ENCODE data around the gene ST7.

Gene ST7

GRCh38 chr7:117157241-117158209 lies 204.2 kb downstream of the ST7 start:
- Histone ChIP-seq H3K4me2 (ENCODE audit: low read depth, low read length, poor library complexity, severe bottlenecking) (no peak overlapping the region), H2AFZ (ENCODE audit: low read length) (no peak overlapping the region), H3K9me2 (replicated peaks; ENCODE audit: low read depth, low read length) (no peaks in the 10 kb centered on the region), H3F3A (ENCODE audit: low read depth) (no peaks in the 10 kb centered on the region), H3K79me2 (ENCODE audit: insufficient read depth, low read length) (no peaks in the 10 kb centered on the region), H3K9me3 (ENCODE audit: insufficient read depth, low read depth, low read length) (no peaks in the 10 kb centered on the region), H4K20me1 (ENCODE audit: insufficient read depth, low read length, poor library complexity, severe bottlenecking) (no peaks in the 10 kb centered on the region), H3K27me3 (ENCODE audit: insufficient read depth, low read length, poor library complexity, severe bottlenecking) (no peaks in the 10 kb centered on the region), H3K36me3 (ENCODE audit: insufficient read depth, low read length) (no peaks in the 10 kb centered on the region), H3K4me3 (ENCODE audit: low read length, poor library complexity, severe bottlenecking) (no peak overlapping the region), H3K9ac (ENCODE audit: low read depth, low read length, poor library complexity, severe bottlenecking) (no peak overlapping the region), H3K4me1 (ENCODE audit: insufficient read depth, low read length, poor library complexity, severe bottlenecking) (peaks cover 1% of the 10 kb centered on the region)
- peak; percentile 34 for TF ChIP-seq CTCF (conservative IDR thresholded peaks at IDR 0.05; ENCODE audit: low read length)
- TF ChIP-seq EZH2phosphoT487 (IDR thresholded peaks at IDR 0.05; ENCODE audit: borderline replicate concordance): no peak

- Histone ChIP-seq H3K9me2 (replicated peaks; ENCODE audit: low read depth, low read length) (no peaks in the 10 kb centered on the region), H4K20me1 (ENCODE audit: insufficient read depth, low read length, poor library complexity, severe bottlenecking) (no peaks in the 10 kb centered on the region), H3K36me3 (ENCODE audit: insufficient read depth, low read length) (no peaks in the 10 kb centered on the region), H3K4me2 (ENCODE audit: low read depth, low read length, poor library complexity, severe bottlenecking) (no peak overlapping the region), H3K9me3 (ENCODE audit: insufficient read depth, low read depth, low read length) (no peaks in the 10 kb centered on the region), H3K9ac (ENCODE audit: low read depth, low read length, poor library complexity, severe bottlenecking) (no peak overlapping the region), H3K79me2 (ENCODE audit: insufficient read depth, low read length) (no peaks in the 10 kb centered on the region), H2AFZ (ENCODE audit: low read length) (no peak overlapping the region), H3K27me3 (ENCODE audit: insufficient read depth, low read length, poor library complexity, severe bottlenecking) (no peaks in the 10 kb centered on the region), H3K4me3 (ENCODE audit: low read length, poor library complexity, severe bottlenecking) (no peak overlapping the region), H3F3A (ENCODE audit: low read depth) (no peaks in the 10 kb centered on the region), H3K4me1 (ENCODE audit: insufficient read depth, low read length, poor library complexity, severe bottlenecking) (no peaks in the 10 kb centered on the region)
- no peak for TF ChIP-seq EZH2phosphoT487 (IDR thresholded peaks at IDR 0.05; ENCODE audit: borderline replicate concordance)
- no peak for TF ChIP-seq CTCF (conservative IDR thresholded peaks at IDR 0.05; ENCODE audit: low read length)
Measured at GRCh38 chr7:117158941-117159697, 205.8 kb downstream of the ST7 start.

GRCh38 chr7:117163101-117163500 lies 209.8 kb downstream of the ST7 start:
- no peaks in the 10 kb centered on the region for H3K36me3 ChIP-seq (ENCODE audit: insufficient read depth, low read length)
- no peaks in the 10 kb centered on the region for H3K9me2 ChIP-seq (replicated peaks; ENCODE audit: low read depth, low read length)
- no peak overlapping the region for H3K9ac ChIP-seq (ENCODE audit: low read depth, low read length, poor library complexity, severe bottlenecking)
- no peaks in the 10 kb centered on the region for H4K20me1 ChIP-seq (ENCODE audit: insufficient read depth, low read length, poor library complexity, severe bottlenecking)
- TF ChIP-seq CTCF (conservative IDR thresholded peaks at IDR 0.05; ENCODE audit: low read length) (no peak), EZH2phosphoT487 (IDR thresholded peaks at IDR 0.05; ENCODE audit: borderline replicate concordance) (no peak)
- no peak overlapping the region for H2AFZ ChIP-seq (ENCODE audit: low read length)
- H3K9me3 ChIP-seq (ENCODE audit: insufficient read depth, low read depth, low read length): no peaks in the 10 kb centered on the region
- no peak overlapping the region for H3K4me2 ChIP-seq (ENCODE audit: low read depth, low read length, poor library complexity, severe bottlenecking)
- H3K4me1 ChIP-seq (ENCODE audit: insufficient read depth, low read length, poor library complexity, severe bottlenecking): no peaks in the 10 kb centered on the region
- no peaks in the 10 kb centered on the region for H3F3A ChIP-seq (ENCODE audit: low read depth)
- H3K79me2 ChIP-seq (ENCODE audit: insufficient read depth, low read length): no peaks in the 10 kb centered on the region
- no peaks in the 10 kb centered on the region for H3K27me3 ChIP-seq (ENCODE audit: insufficient read depth, low read length, poor library complexity, severe bottlenecking)
- no peak overlapping the region for H3K4me3 ChIP-seq (ENCODE audit: low read length, poor library complexity, severe bottlenecking)
